Keratinocyte (primary cell): ENCODE measurements around the gene PSMD14. TPM values are rescaled to one million over a fixed set of nuclear protein-coding genes. Genes with fewer than 3 reads are reported as not detected.

Source experiments
- DNase-seq: peaks from one replicate; pipeline ENCODE4 v3.0.0-alpha.2; 2011; ENCODE audit warnings: low read depth, missing footprints, low spot score
- FAIRE-seq: peaks from 2 replicates; lab custom pipeline; 2011; peaks lifted over from hg19 to GRCh38; lab: Jason Lieb, UNC
- H2AFZ ChIP-seq: 2 replicates; pipeline ENCODE4 v1.6.0; 2012; ENCODE audit warnings: low read length, control low read depth, inconsistent platforms; ENCODE audit not compliant: control insufficient read depth
- H3K27ac ChIP-seq: 2 replicates; pipeline ENCODE4 v1.5.1; 2011; ENCODE audit warnings: low read length; ENCODE audit not compliant: control insufficient read depth, insufficient read depth
- H3K27me3 ChIP-seq: 3 replicates; pipeline ENCODE4 v1.6.0; 2011; ENCODE audit warnings: low read length; ENCODE audit not compliant: control insufficient read depth, insufficient read depth; ENCODE audit errors: extremely low read depth
- H3K36me3 ChIP-seq, 2 experiments: 2 replicates in 1 of 2; 3 replicates in 1 of 2; pipeline ENCODE4 v1.5.1; 2011; ENCODE audit warnings: low read length in 2 of 2, mild to moderate bottlenecking in 1 of 2; ENCODE audit not compliant: control insufficient read depth in 2 of 2, insufficient read depth in 2 of 2; ENCODE audit errors: extremely low read depth in 1 of 2
- H3K4me1 ChIP-seq: 3 replicates; pipeline ENCODE4 v1.5.1; 2011; ENCODE audit warnings: low read length; ENCODE audit not compliant: control insufficient read depth, insufficient read depth; ENCODE audit errors: extremely low read depth
- H3K4me2 ChIP-seq: 3 replicates; pipeline ENCODE4 v1.6.0; 2011; ENCODE audit warnings: low read depth, low read length; ENCODE audit not compliant: control insufficient read depth, insufficient read depth; ENCODE audit errors: extremely low read depth
- H3K4me3 ChIP-seq, 3 experiments: fragments of 200-600 bp in 1 of 3; sonication (generic) in 1 of 3; 2 replicates in 2 of 3; 3 replicates in 1 of 3; pipeline ENCODE4 v1.5.1; 2011 to 2016; ENCODE audit warnings: low read length in 3 of 3, mild to moderate bottlenecking in 3 of 3, control low read depth in 2 of 3, inconsistent platforms in 1 of 3, low read depth in 1 of 3, mixed read lengths in 1 of 3, mixed run types in 1 of 3, moderate library complexity in 1 of 3; ENCODE audit not compliant: control insufficient read depth in 2 of 3, insufficient read depth in 2 of 3; ENCODE audit errors: extremely low read depth in 1 of 3
- H3K79me2 ChIP-seq: 2 replicates; pipeline ENCODE4 v1.6.0; 2012; ENCODE audit warnings: low read length; ENCODE audit not compliant: control insufficient read depth, insufficient read depth
- H3K9ac ChIP-seq: 3 replicates; pipeline ENCODE4 v1.6.0; 2011; ENCODE audit warnings: low read length; ENCODE audit not compliant: control insufficient read depth, insufficient read depth; ENCODE audit errors: extremely low read depth
- H3K9me1 ChIP-seq: 3 replicates; pipeline ENCODE4 v1.6.0; 2011; ENCODE audit warnings: low read length; ENCODE audit not compliant: control insufficient read depth, insufficient read depth; ENCODE audit errors: extremely low read depth
- H3K9me3 ChIP-seq: 2 replicates; pipeline ENCODE4 v1.5.1; 2012; ENCODE audit warnings: low read depth, low read length; ENCODE audit not compliant: control insufficient read depth
- H4K20me1 ChIP-seq: 3 replicates; pipeline ENCODE4 v1.6.0; 2011; ENCODE audit warnings: low read length; ENCODE audit not compliant: control insufficient read depth, insufficient read depth; ENCODE audit errors: extremely low read depth
- CTCF ChIP-seq, 3 experiments: IDR thresholded peaks in 1 of 3; conservative IDR thresholded peaks in 1 of 3; optimal IDR thresholded peaks in 1 of 3; 2 replicates in 2 of 3; 3 replicates in 1 of 3; pipeline versions ENCODE3 to v1.5.1; 2011; ENCODE audit warnings: low read length in 3 of 3, mild to moderate bottlenecking in 3 of 3, moderate library complexity in 2 of 3, control low read depth in 1 of 3, inconsistent platforms in 1 of 3; ENCODE audit not compliant: insufficient read depth in 2 of 3; ENCODE audit errors: extremely low read depth in 1 of 3
- EZH2 ChIP-seq: IDR thresholded peaks from one replicate; pipeline ENCODE4 v1.6.1; 2012; ENCODE audit warnings: inconsistent platforms, mild to moderate bottlenecking, low read length, moderate library complexity
- dilution Hi-C: fragments of 300-500 bp; cut with MboI; formaldehyde crosslinking; loops from one replicate; pipeline ENCODE4 v1.7.0; 2020; ENCODE audit warnings: low sequenced_read_pairs; ENCODE audit not compliant: extremely low pct_ligation_motif_present
- polyA plus RNA-seq, 5 experiments: library from polyadenylated mRNA; depleted of rRNA in 3 of 5; stranded (reverse) in 3 of 5; stranded (forward) in 1 of 5; unstranded in 1 of 5; fragments of >200 nt; gene quantifications; 1 replicate in 1 of 5; 2 replicates in 3 of 5; 3 replicates in 1 of 5; pipeline versions ENCODE4 v1.2.1 to v1.2.3, GENCODE V29; 2011 to 2012; ENCODE audit warnings: missing spikeins in 2 of 5, low read depth in 1 of 5, low replicate concordance in 1 of 5

PSMD14 gene
- polyA plus RNA-seq, 1 donor (not counting 4 experiments of a cell fraction or from before 2014, with no cell fraction given) = 136 TPM

GRCh38 chr2:161424891-161425727 lies 116.9 kb downstream of the PSMD14 start:
- dilution Hi-C loops = loop anchor here (25.0 kb wide), 1 partner anchor 512 kb away; no protein-coding TSS in a partner anchor
- Histone ChIP-seq H3K79me2 (no peaks in the 10 kb centered on the region), H3K9me3 (no peaks in the 10 kb centered on the region), H4K20me1 (no peaks in the 10 kb centered on the region), H3K27ac (no peak overlapping the region), H3K4me1 (peaks cover 4% of the 10 kb centered on the region), H3K4me3 (no peak overlapping the region), H3K9ac (no peak overlapping the region), H3K36me3 (no peaks in the 10 kb centered on the region), H3K27me3 (peaks cover 96% of the 10 kb centered on the region), H2AFZ (no peak overlapping the region), H3K9me1 (no peaks in the 10 kb centered on the region), H3K4me2 (no peak overlapping the region)
- FAIRE-seq (no peak), DNase-seq (no peak)
- no peak for TF ChIP-seq CTCF (optimal IDR thresholded peaks at IDR 0.05 in 1 of 3, IDR thresholded peaks at IDR 0.05 in 1 of 3, conservative IDR thresholded peaks at IDR 0.05 in 1 of 3; ENCODE audit: extremely low read depth in 1 of 3, insufficient read depth in 2 of 3, low read length in 3 of 3)
- peak; percentile 50 for TF ChIP-seq EZH2

DNA sequence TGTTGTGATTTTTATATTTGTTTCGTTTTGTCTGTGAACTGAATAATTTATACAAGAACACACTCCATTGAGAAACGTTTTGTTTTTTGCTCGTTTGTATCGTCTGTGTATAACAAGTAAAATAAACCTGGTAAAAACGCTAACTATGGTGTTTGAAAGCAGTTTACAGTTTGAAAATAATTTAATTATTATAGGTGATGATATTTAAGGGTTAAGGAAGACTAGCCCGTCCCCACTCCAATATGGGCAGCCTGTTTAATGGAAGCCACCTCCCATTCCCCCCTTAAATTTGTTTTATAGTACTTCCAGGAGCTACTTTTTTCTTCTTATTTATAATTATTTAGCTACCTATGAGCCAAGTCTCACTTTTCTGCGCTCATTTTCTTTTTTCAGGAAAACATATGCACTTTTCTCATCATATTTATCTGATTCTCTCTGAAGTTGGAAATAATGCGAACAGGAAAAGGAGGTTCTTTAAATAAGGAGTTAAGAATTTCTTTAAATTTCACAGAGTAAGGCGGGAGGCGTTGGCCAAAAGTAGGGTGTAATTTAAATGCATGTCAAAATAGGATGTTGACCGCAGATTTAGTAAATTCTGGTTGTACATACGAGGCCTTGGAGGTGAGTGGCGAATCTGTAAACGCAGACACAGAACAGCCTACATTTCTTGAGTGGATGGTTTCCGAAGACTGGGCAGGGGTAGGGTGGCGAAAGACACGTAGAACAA lies 117.7 kb downstream of the PSMD14 start:
- H3K9me3 ChIP-seq = no peaks in the 10 kb centered on the region
- no peak overlapping the region for H3K4me3 ChIP-seq
- no peak overlapping the region for H3K9ac ChIP-seq
- H3K79me2 ChIP-seq = no peaks in the 10 kb centered on the region
- H3K27ac ChIP-seq = no peak overlapping the region
- H3K4me1 ChIP-seq = peaks cover 4% of the 10 kb centered on the region
- FAIRE-seq (no peak), DNase-seq (no peak)
- H3K9me1 ChIP-seq = no peaks in the 10 kb centered on the region
- no peak overlapping the region for H3K4me2 ChIP-seq
- no peak for TF ChIP-seq EZH2
- TF ChIP-seq CTCF (optimal IDR thresholded peaks at IDR 0.05 in 1 of 3, IDR thresholded peaks at IDR 0.05 in 1 of 3, conservative IDR thresholded peaks at IDR 0.05 in 1 of 3; ENCODE audit: extremely low read depth in 1 of 3, insufficient read depth in 2 of 3, low read length in 3 of 3) = no peak
- dilution Hi-C loops = loop anchor here (25.0 kb wide), 1 partner anchor 511 kb away; no protein-coding TSS in a partner anchor
- no peak overlapping the region for H2AFZ ChIP-seq
- no peaks in the 10 kb centered on the region for H3K36me3 ChIP-seq
- H3K27me3 ChIP-seq = peaks cover 95% of the 10 kb centered on the region
- no peaks in the 10 kb centered on the region for H4K20me1 ChIP-seq
